Trophoblast cell (in vitro differentiated cells and primary cell): ENCODE measurements around the gene TRIM9.

Experiments
- DNase-seq, 2 donors: peaks; one replicate each; pipeline ENCODE4 v3.0.0-alpha.2; 2016
- H2AFZ ChIP-seq: 2 replicates; pipeline ENCODE4 v1.6.1; 2013; ENCODE audit warnings: low read length, moderate library complexity, mild to moderate bottlenecking; ENCODE audit not compliant: insufficient read depth, poor library complexity
- H2AK5ac ChIP-seq: 2 replicates; pipeline ENCODE4 v1.6.1; 2013; ENCODE audit warnings: mild to moderate bottlenecking, low read length
- H2BK120ac ChIP-seq: 2 replicates; pipeline ENCODE4 v1.6.1; 2013; ENCODE audit warnings: low read length, mild to moderate bottlenecking, moderate library complexity; ENCODE audit not compliant: insufficient read depth, poor library complexity
- H2BK12ac ChIP-seq: 2 replicates; pipeline ENCODE4 v1.6.1; 2013; ENCODE audit warnings: mild to moderate bottlenecking, low read length, moderate library complexity
- H2BK5ac ChIP-seq: 2 replicates; pipeline ENCODE4 v1.6.1; 2013; ENCODE audit warnings: low read length, low read depth, moderate library complexity, mild to moderate bottlenecking; ENCODE audit not compliant: poor library complexity
- H3K14ac ChIP-seq: 2 replicates; pipeline ENCODE4 v1.6.1; 2013; ENCODE audit warnings: mild to moderate bottlenecking, low read length
- H3K18ac ChIP-seq: 2 replicates; pipeline ENCODE4 v1.6.1; 2013; ENCODE audit warnings: mild to moderate bottlenecking, low read length
- H3K23ac ChIP-seq: 2 replicates; pipeline ENCODE4 v1.6.1; 2013; ENCODE audit warnings: low read length
- H3K27ac ChIP-seq: 2 replicates; pipeline ENCODE4 v1.5.1; 2013; ENCODE audit warnings: low read depth, mild to moderate bottlenecking, inconsistent platforms, low read length, moderate library complexity
- H3K27me3 ChIP-seq: 2 replicates; pipeline ENCODE4 v1.6.1; 2013; ENCODE audit warnings: inconsistent platforms, mild to moderate bottlenecking, low read length, moderate library complexity; ENCODE audit not compliant: insufficient read depth
- H3K36me3 ChIP-seq, 2 experiments: 1 replicate in 1 of 2; 2 replicates in 1 of 2; pipeline ENCODE4 v1.6.1; 2013; ENCODE audit warnings: low read length in 2 of 2, mild to moderate bottlenecking in 2 of 2, moderate library complexity in 1 of 2; ENCODE audit not compliant: insufficient read depth in 2 of 2, control insufficient read depth in 1 of 2
- H3K4ac ChIP-seq: 2 replicates; pipeline ENCODE4 v1.6.1; 2013; ENCODE audit warnings: low read depth, mild to moderate bottlenecking, low read length, moderate library complexity
- H3K4me1 ChIP-seq, 2 experiments: 1 replicate in 1 of 2; 2 replicates in 1 of 2; pipeline ENCODE4 v1.6.1; 2013; ENCODE audit warnings: low read length in 2 of 2, mild to moderate bottlenecking in 2 of 2, moderate library complexity in 1 of 2; ENCODE audit not compliant: insufficient read depth in 2 of 2, control insufficient read depth in 1 of 2
- H3K4me2 ChIP-seq: 2 replicates; pipeline ENCODE4 v1.6.1; 2013; ENCODE audit warnings: inconsistent platforms, mild to moderate bottlenecking, low read length, moderate library complexity
- H3K4me3 ChIP-seq: 2 replicates; pipeline ENCODE4 v1.5.1; 2013; ENCODE audit warnings: mild to moderate bottlenecking, low read depth, low read length, inconsistent platforms
- H3K79me1 ChIP-seq: one replicate; pipeline ENCODE4 v1.6.1; 2013; ENCODE audit warnings: low read length
- H3K79me2 ChIP-seq: 2 replicates; pipeline ENCODE4 v1.6.1; 2013; ENCODE audit warnings: low read length, mild to moderate bottlenecking; ENCODE audit not compliant: control insufficient read depth, insufficient read depth, poor library complexity
- H3K9ac ChIP-seq: 2 replicates; pipeline ENCODE4 v1.6.1; 2013; ENCODE audit warnings: mild to moderate bottlenecking, low read length
- H3K9me3 ChIP-seq: 2 replicates; pipeline ENCODE4 v1.6.1; 2013; ENCODE audit warnings: low read depth, mild to moderate bottlenecking, control low read depth, inconsistent platforms, low read length; ENCODE audit not compliant: insufficient read depth
- H4K12ac ChIP-seq: 2 replicates; pipeline ENCODE4 v1.6.1; 2013; ENCODE audit warnings: low read depth, mild to moderate bottlenecking, low read length, moderate library complexity
- H4K8ac ChIP-seq: 2 replicates; pipeline ENCODE4 v1.6.1; 2013; ENCODE audit warnings: low read depth, mild to moderate bottlenecking, low read length, moderate library complexity
- H4K91ac ChIP-seq: one replicate; pipeline ENCODE4 v1.6.1; 2013; ENCODE audit warnings: low read depth, mild to moderate bottlenecking, low read length, moderate library complexity
- WGBS: extraction: QIAGEN DNeasy Blood & Tissue Kit; methylation state at CpG from one replicate; pipeline ENCODE4 v1.1.7; 2013; ENCODE audit warnings: missing lambda C conversion rate; ENCODE audit not compliant: insufficient read length, insufficient coverage; ENCODE audit errors: extremely low coverage; 5-methylcytosine and 5-hydroxymethylcytosine counted together

The TRIM9 gene

DNA sequence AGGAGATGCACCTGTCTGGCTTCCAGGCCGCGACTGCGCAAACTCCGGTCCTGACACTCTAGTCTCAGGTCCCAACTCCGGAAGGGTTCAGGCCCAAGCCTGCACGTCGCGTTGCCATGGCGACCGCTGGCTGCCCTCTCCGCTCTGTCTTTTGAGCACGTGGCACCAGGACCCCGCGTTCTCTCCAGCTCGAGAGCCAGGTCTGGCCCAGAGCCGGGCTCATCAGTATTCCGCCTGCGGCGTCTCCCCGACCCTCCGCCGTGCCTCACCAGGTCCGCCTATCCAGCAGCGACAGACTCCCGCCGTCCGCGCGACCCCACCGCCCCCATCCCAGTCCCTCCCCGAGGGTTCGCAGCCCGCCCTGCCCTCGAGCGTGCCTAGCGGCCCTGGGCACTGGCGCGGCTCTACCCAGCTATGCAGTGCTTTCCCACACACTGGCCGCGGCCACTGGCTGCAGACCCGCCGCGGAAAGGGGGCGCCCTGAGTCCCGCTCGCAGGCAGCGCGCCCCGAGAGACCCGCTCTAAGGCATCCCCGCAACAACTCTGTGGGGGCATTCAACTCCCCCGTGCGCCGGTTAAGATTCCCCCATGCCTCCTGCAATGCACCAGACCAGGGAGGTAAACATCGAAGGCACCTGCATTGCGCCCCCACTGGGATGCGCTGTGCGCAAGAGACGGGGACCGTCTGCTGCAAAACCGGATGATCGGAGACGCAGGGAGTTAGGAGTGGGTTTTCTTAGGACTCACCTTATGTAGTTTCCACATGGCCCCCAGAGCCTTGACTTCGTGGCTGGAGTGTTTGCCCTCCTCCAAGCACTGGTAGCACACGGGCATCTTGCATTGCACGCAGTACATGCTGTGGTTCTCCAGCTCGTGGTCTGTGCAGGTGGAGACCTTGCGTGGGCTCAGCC lies 1.3 kb downstream of the TRIM9 start:
- no peak overlapping the region for H2BK120ac ChIP-seq
- H3K23ac ChIP-seq, result no peak overlapping the region
- H2BK5ac ChIP-seq, result no peak overlapping the region
- H3K9me3 ChIP-seq, result peaks cover 4% of the 10 kb centered on the region
- peak overlapping the region; percentile 51 for H3K4me3 ChIP-seq
- H3K9ac ChIP-seq, result no peak overlapping the region
- peaks cover 20% of the 10 kb centered on the region for H3K27me3 ChIP-seq
- H3K79me2 ChIP-seq, result no peaks in the 10 kb centered on the region
- H3K18ac ChIP-seq, result no peak overlapping the region
- H3K4me1 ChIP-seq, result peaks cover 18 to 20% of the 10 kb centered on the region in 2 experiments
- H3K4ac ChIP-seq, result no peak overlapping the region
- no peak overlapping the region for H4K8ac ChIP-seq
- H3K36me3 ChIP-seq, result no peaks in the 10 kb centered on the region
- H2BK12ac ChIP-seq, result no peak overlapping the region
- no CpG with 5 or more reads among the region's 68 CpGs for WGBS
- no peak overlapping the region for H3K27ac ChIP-seq
- H2AFZ ChIP-seq, result no peak overlapping the region
- DNase-seq, result peak in 1 of 2 donors; percentile 20
- peak overlapping the region; percentile 84 for H3K4me2 ChIP-seq
- H4K91ac ChIP-seq, result no peak overlapping the region
- no peak overlapping the region for H2AK5ac ChIP-seq
- no peak overlapping the region for H4K12ac ChIP-seq
- no peak overlapping the region for H3K14ac ChIP-seq
- no peaks in the 10 kb centered on the region for H3K79me1 ChIP-seq

DNA sequence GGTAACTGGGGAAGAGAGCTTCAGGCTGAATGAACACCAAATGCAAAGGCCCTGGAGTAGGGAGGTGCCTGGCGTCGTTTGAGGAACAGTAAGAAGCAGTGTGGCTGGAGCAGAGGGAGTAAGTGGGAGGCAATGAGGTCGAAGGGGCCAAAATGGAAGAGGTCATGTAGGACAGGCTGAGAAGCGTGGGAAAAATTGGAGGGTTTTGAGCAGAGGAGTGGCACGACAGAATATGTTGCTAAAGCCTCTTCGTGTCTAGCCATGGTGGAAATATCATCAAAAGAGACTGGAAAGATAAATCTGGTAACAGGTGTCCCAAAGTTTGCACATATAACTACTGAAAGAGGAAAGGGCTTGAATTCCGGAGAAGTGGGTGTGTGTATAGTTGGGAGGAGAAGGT lies 1.9 kb downstream of the TRIM9 start:
- Histone ChIP-seq H2BK5ac (no peak overlapping the region), H2BK120ac (no peak overlapping the region), H3K36me3 (no peaks in the 10 kb centered on the region), H3K79me1 (no peaks in the 10 kb centered on the region), H4K91ac (no peak overlapping the region), H3K4me3 (no peak overlapping the region), H3K18ac (no peak overlapping the region), H3K27ac (no peak overlapping the region), H4K12ac (no peak overlapping the region), H3K23ac (no peak overlapping the region), H2AFZ (no peak overlapping the region), H3K9me3 (peaks cover 4% of the 10 kb centered on the region), H3K4ac (no peak overlapping the region), H3K4me2 (no peak overlapping the region), H3K79me2 (no peaks in the 10 kb centered on the region), H3K4me1 (peaks cover 18 to 20% of the 10 kb centered on the region in 2 experiments), H3K27me3 (peaks cover 20% of the 10 kb centered on the region), H3K9ac (no peak overlapping the region), H3K14ac (no peak overlapping the region), H4K8ac (no peak overlapping the region), H2AK5ac (no peak overlapping the region), H2BK12ac (no peak overlapping the region)
- WGBS, result no CpG with 5 or more reads among the region's 7 CpGs
- no peak for DNase-seq

DNA sequence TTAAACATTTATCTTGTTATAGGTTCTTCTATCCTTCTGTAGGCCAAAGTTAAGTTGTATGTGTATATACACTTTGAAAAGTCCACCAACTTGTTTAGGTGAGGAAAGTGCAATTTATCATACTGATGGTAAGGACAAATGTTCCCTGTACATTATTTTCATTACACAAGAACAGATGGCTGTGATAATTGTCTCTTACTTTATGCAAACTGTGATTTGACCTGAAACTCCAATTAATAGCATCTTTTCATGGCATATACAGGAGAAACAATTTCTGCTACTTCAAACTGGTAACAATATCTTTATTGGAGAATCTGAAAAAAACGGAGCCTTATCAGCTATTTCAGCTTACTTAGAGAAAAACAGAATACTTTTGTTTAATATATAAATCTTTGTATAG lies 5.6 kb downstream of the TRIM9 start:
- Histone ChIP-seq H3K14ac (no peak overlapping the region), H2BK5ac (no peak overlapping the region), H3K23ac (no peak overlapping the region), H3K79me2 (no peaks in the 10 kb centered on the region), H3K36me3 (no peaks in the 10 kb centered on the region), H2BK120ac (no peak overlapping the region), H3K18ac (no peak overlapping the region), H4K91ac (no peak overlapping the region), H3K4me2 (no peak overlapping the region), H2AK5ac (no peak overlapping the region), H3K27me3 (peaks cover 15% of the 10 kb centered on the region), H2AFZ (no peak overlapping the region), H4K8ac (no peak overlapping the region), H3K9ac (no peak overlapping the region), H3K27ac (no peak overlapping the region), H3K4me3 (no peak overlapping the region), H3K4ac (no peak overlapping the region), H3K4me1 (peaks cover 7 to 9% of the 10 kb centered on the region in 2 experiments), H3K9me3 (peaks cover 3% of the 10 kb centered on the region), H4K12ac (no peak overlapping the region), H2BK12ac (no peak overlapping the region), H3K79me1 (no peaks in the 10 kb centered on the region)
- DNase-seq, result no peak
- no CpG with 5 or more reads among the region's 1 CpG for WGBS

DNA sequence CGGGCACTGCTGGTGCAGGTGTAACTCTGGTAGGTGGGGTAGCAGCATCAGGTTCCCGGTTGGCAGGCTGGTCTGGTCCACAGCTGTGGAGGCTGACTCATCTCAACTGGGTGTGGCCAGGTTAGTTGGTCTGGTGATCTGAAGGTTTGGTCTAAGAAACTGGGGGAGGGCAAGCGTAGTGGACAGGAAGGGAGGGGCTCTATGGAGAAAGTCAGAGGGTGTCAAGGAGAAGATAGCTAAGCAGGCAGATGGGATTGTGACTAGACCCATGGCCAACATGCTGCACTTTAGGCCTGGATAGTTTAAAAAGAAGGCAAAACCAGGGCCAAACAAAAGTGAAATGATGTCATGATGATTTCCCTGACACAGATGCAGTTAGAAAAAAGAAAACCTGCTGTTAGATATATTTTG lies 7.9 kb downstream of the TRIM9 start:
- Histone ChIP-seq H4K91ac (no peak overlapping the region), H2AFZ (no peak overlapping the region), H2BK120ac (no peak overlapping the region), H3K36me3 (no peaks in the 10 kb centered on the region), H3K4me1 (no peaks in the 10 kb centered on the region), H2AK5ac (no peak overlapping the region), H3K4ac (no peak overlapping the region), H3K79me1 (no peaks in the 10 kb centered on the region), H3K27ac (no peak overlapping the region), H2BK12ac (no peak overlapping the region), H3K14ac (no peak overlapping the region), H3K4me3 (no peak overlapping the region), H3K9me3 (no peaks in the 10 kb centered on the region), H3K4me2 (no peak overlapping the region), H3K23ac (no peak overlapping the region), H3K79me2 (no peaks in the 10 kb centered on the region), H3K9ac (no peak overlapping the region), H4K8ac (no peak overlapping the region), H4K12ac (no peak overlapping the region), H2BK5ac (no peak overlapping the region), H3K27me3 (no peaks in the 10 kb centered on the region), H3K18ac (no peak overlapping the region)
- no CpG with 5 or more reads among the region's 3 CpGs for WGBS
- DNase-seq, result peak in 1 of 2 donors; percentile 6
